GM04503 (cell line): ENCODE measurements around the gene SEC16A.

ENCODE experiments used
- DNase-seq: peaks from one replicate; pipeline ENCODE4 v3.0.0-alpha.2; 2012; ENCODE audit warnings: low read depth

Gene SEC16A

DNA sequence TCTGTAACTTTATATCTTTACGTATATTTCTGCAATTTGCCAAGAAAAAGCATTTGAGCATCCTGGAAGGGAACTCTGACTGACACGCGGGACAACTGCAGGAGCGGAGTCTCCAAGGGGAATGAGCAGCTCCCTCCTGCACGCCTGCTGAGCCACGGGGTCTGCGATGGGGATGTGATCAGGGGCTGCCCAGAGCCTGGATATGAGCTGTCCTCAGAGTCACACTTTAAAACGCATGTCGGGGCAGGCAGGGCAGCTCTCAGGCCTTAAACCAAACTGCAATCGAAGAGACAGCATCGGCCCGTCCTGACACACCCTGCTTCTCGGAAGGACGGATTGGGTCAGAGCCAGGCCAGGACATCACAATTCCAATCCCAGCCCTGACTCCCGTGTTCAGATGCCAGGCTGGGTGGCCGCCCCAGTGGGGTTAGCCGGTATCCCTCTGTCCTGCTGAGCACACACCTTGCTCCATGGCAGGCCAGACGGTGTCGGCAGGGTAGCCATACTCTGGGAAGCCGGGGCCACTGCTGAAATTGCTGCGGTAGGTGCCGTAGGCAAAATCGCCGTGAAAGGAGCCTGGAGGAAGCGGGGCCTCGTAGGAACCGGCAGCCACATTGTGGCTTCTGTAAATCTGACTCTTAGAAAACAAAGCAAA is 17.2 kb downstream of the SEC16A start:
- no peak for DNase-seq

GRCh38 chr9:136464241-136464640 is 18.6 kb downstream of the SEC16A start:
- DNase-seq: no peak

GRCh38 chr9:136463578-136463977 is 19.3 kb downstream of the SEC16A start:
- no peak for DNase-seq

GRCh38 chr9:136462664-136463063 is 20.2 kb downstream of the SEC16A start:
- no peak for DNase-seq

- no peak for DNase-seq
Measured at GRCh38 chr9:136460772-136461325, 22.0 kb downstream of the SEC16A start.

- DNase-seq: no peak
Measured at GRCh38 chr9:136459425-136459824, 23.4 kb downstream of the SEC16A start.

- no peak for DNase-seq
Measured at GRCh38 chr9:136457326-136457725, 25.5 kb downstream of the SEC16A start.

- DNase-seq: no peak
Measured at GRCh38 chr9:136456258-136456657, 26.6 kb downstream of the SEC16A start.

DNA sequence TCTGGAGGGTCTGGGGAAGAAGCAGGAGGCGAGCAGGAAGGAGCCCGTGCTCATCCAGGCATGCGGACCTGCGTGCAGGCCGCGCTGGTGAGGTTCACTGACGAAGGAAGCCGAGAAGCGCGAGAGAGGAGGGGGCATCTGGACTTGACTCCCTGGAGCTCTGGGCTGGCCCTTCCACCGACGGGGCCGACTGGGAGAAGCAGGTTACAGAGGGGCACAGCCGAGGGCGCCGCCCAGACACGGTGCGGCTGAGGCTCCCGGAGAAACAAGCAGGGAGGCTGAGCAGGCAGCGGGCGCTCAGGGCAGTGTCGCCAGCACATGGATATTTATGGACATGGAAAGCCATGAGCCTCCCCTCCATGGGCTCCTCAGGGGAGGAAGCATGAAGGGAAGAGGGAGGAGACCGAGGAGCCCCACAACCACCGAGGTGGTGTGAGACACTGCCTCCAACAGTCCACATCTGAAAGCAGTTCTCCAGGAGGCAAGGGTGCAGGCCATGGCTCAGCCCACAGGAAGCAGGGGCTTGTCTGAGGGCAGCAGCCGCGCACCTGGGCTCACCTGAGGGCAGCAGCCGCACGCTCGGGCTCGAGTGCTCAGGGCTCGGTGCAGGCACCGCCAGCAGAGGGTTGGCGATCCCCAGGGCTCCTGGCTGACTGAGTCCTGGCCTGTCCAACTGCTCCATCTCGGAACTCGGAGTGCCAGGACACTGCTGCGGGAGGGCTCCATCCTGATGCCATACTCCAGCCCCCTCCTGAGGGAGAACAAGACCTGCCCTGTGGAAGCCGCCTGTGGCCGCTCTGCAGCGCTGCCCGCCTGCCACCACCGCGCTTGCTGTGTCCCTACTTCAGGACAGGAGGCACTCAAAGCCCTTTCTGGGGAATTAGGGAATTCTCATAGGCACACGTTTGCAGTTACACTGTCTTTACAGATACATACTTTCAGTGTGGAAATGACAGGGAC is 27.5 kb downstream of the SEC16A start:
- no peak for DNase-seq

DNA sequence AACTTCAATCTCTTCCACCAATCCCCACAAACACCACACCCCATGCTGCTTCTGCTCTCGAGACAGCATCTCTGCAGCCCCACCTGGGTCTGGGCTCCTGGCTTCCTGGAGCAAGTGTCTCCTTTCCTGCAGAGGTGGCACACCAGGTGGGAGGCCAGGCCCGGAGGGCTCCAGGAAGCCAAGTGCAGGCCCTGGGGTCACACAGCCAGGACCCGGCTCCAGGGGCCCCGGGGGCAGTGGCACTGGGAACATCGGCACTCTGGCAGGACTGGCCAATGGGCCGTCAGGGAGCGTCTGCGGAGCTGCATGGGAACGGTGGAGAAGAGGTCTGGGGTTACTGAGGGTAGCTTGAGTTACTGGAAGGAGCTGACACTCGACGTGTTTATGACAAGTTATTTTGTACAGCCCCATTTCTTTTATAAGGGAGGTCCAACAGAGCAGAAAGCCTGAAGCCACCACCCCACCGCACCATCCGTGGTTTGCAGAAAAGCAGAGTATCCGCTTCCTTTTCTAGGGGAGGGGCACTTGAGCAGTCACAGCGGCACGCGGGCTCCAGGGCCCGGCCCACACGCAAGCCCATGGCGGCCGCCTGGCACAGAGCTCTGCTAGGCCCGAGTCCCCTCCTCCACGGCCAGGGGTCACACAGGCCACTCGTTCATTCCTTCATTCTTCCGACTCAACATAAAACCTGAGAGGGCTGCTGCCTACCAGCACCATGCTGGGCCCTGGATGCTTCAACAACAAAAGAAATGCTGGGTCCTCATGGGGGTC is 28.6 kb downstream of the SEC16A start:
- DNase-seq: no peak

DNA sequence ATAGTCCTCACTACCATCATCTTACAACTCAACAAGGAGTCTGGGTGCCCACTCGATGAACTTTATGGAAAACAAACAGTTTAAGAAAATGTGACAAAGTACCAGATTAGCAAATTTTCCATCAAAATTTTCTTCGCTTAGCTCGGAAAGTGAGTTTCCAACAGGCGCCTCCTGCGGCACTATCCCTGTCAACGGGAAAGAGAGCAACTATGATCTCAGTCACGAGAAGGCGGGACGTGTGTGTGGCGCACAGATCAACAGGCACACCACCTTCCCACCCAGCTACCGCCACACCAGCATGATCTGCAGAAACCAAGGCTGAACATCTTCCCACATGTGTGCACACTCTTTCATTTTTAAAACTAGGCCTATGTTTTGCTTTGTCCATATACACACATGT is 29.5 kb downstream of the SEC16A start:
- no peak for DNase-seq

DNA sequence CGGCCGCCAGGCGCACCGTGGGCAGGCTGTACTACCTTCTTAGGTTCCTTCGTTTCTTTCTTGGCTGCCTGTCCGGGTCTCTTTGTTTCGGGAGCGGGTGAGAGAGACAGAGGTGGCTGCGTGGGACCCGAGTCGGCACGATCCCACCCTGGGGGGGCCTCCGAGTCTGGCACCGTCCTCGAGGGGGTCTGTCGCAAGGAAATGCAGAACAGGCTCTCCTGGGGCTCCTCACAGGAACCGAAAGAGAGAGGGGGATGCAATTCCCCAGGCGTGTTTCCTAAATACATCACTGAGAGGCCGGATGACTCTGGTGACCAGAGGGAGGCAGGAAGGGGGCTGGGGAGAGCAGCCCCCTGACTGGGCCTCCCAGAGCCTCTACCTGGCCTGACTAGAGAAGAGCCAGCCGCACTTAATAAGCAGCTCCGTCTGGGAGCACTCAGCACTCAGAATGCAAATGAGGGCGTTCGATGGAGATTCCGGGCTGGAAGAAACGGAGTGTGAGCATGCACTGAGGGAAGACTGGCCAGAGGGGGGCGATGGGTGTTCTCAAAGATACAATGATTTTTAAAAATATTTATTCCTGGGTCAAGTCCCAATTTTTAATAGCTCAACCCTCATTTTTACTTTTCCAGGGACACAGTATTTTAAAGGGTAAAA is 31.5 kb downstream of the SEC16A start:
- no peak for DNase-seq

DNA sequence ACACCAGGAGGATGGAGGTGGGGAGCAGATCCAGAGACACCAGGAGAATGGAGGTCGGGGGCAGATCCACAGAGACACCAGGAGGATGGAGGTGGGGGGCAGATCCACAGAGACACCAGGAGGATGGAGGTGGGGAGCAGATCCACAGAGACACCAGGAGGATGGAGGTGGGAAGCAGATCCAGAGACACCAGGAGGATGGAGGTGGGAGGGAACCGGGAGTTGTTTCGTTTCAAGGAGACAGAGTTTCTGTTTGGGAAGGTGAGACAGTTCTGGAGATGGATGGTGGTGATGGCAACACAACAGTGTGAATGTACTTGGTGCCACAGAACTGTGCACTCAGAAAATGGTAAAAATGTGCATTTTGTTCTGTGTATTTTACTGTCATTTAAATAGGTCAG is 34.2 kb downstream of the SEC16A start:
- no peak for DNase-seq

GRCh38 chr9:136447173-136447778 is 35.6 kb downstream of the SEC16A start:
- no peak for DNase-seq

DNA sequence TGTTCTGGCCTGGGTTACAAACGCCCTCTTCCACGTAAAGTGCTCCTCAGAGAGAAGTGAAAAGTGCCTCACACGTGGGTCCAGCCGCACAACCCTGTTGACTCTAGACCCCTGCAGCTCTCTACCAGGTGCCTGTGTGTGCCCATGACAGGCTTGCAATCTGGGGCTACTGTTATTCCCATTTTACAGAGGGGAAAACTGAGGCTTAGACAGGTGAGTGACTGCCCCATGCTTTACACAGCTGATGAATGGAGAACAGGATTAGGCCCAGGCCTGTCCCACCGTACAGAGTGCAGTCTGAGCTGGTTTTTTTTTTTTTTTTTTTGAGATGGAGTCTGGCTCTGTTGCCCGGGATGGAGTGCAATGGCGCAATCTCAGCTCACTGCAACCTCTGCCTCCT is 37.0 kb downstream of the SEC16A start:
- no peak for DNase-seq

DNA sequence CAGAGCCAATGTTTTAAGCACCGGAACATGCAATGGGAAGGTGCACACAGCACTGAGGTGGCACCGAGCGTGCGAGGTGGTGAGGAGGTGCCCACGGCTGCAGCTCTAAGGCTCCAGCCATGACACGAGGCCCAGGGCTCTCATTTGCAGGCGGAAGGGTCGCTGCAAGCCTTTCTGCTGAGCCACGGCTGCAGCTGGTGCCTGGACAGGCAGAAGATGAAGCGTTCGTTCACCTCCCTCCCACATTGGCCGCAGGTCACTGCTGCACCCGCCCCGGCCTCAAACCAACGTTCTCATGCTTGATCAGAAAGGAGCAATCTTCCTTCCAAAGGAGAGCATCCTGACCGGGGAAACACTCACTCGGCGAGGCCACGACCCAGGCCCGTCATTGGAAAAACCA is 38.7 kb downstream of the SEC16A start:
- no peak for DNase-seq

- no peak for DNase-seq
Measured at GRCh38 chr9:136443687-136444086, 39.2 kb downstream of the SEC16A start.

DNA sequence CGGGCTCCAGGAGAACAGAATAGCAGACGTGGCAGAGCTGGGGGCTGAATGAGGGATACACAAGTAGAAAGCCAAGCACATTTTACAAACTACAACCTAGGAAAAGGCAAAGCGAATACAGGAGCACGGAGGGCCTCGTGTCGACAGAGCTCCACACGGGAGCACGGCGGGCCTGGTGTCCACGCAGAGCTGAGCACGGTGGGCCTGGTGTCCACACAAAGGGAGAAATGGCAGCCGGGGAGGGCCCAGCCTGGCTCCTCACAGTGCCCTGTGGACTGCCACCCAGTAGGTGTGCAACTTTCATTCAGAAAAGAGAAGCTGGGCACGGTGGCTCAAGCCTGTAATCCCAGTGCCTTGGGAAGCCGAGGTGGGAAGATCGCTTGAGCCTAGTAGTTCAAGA is 39.8 kb downstream of the SEC16A start:
- DNase-seq: no peak

DNA sequence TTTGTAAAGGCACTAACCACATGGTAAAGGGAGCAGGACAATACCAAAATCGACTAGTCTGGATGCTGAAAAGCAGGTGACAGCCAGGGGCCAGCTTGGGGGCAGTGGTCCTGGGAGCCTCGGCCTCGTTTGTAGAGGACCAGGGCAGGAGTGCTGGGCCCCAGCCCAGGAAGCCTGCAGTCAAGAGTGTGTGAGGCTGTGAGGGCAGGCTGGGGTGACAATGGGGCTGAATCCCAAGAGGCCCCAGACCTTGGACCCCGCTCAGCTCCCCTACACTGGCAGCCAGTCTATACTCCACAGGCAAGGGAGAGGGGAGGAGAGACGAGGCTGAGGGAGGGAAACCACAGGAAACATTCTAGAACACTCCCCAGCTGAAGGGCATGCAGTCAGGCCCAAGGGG is 40.6 kb downstream of the SEC16A start:
- DNase-seq: no peak

- no peak for DNase-seq
Measured at GRCh38 chr9:136441681-136442245, 41.1 kb downstream of the SEC16A start.

DNA sequence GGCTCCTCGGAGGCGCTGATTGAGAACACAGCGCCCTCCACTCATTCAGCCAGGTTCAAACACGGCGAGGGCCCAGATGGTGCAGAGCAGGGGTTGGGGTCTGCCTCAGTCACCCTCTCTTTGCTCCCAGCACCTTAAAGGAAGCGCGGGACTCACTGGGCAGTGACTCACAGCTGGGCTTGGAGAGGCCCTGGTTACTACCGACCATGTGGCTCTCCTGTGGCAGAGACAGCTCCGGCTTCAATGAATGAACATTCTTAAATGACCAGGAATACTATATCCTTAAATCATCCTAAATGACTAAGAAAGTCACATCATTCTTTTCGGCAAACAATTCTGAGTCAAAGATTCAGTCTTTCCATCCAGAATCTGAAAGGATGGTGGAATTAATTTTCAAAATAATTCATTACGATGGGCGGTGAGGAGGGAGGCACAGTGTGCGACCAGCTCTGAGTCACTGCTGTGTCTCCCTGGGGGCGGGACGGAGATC is 41.6 kb downstream of the SEC16A start:
- DNase-seq: no peak
